ENCODE results near the gene MYO18B.

The MYO18B gene

GRCh38 chr22:25909614-25910387 lies 167.8 kb downstream of the MYO18B start:
- no peak for DNase-seq

GRCh38 chr22:25911243-25911972 lies 169.4 kb downstream of the MYO18B start:
- DNase-seq, result no peak

- DNase-seq, result no peak
Observed at GRCh38 chr22:25919452-25919851, 177.5 kb downstream of the MYO18B start.

- no peak for DNase-seq
Observed at GRCh38 chr22:25922141-25922540, 180.2 kb downstream of the MYO18B start.

- DNase-seq, result no peak
Observed at GRCh38 chr22:25923914-25924313, 181.9 kb downstream of the MYO18B start.

- no peak for DNase-seq
Observed at GRCh38 chr22:25928038-25928437, 186.1 kb downstream of the MYO18B start.

GRCh38 chr22:25929321-25929878 lies 187.4 kb downstream of the MYO18B start:
- DNase-seq, result no peak

- no peak for DNase-seq
Observed at GRCh38 chr22:25930083-25930482, 188.1 kb downstream of the MYO18B start.

- DNase-seq, result no peak
Observed at GRCh38 chr22:25930788-25931310, 188.9 kb downstream of the MYO18B start.

- DNase-seq, result no peak
Observed at GRCh38 chr22:25933158-25933788, 191.3 kb downstream of the MYO18B start.

GRCh38 chr22:25935266-25936058 lies 193.5 kb downstream of the MYO18B start:
- no peak for DNase-seq

- DNase-seq, result no peak
Observed at GRCh38 chr22:25938151-25938550, 196.2 kb downstream of the MYO18B start.

- DNase-seq, result no peak
Observed at GRCh38 chr22:25939384-25939783, 197.4 kb downstream of the MYO18B start.

GRCh38 chr22:25940479-25940878 lies 198.5 kb downstream of the MYO18B start:
- DNase-seq, result no peak

GRCh38 chr22:25941365-25941960 lies 199.5 kb downstream of the MYO18B start:
- no peak for DNase-seq

- DNase-seq, result no peak
Observed at GRCh38 chr22:25942115-25942855, 200.3 kb downstream of the MYO18B start.

- no peak for DNase-seq
Observed at GRCh38 chr22:25942856-25943411, 200.9 kb downstream of the MYO18B start.

- no peak for DNase-seq
Observed at GRCh38 chr22:25950111-25950510, 208.1 kb downstream of the MYO18B start.

- no peak for DNase-seq
Observed at GRCh38 chr22:25953276-25953675, 211.3 kb downstream of the MYO18B start.

- no peak for DNase-seq
Observed at GRCh38 chr22:25953919-25954318, 211.9 kb downstream of the MYO18B start.

GRCh38 chr22:25955323-25955722 lies 213.3 kb downstream of the MYO18B start:
- DNase-seq, result no peak
